Measurements from ENCODE around the gene SCNN1G. TPM values are rescaled to one million over a fixed set of nuclear protein-coding genes. Genes with fewer than 3 reads are reported as not detected.

The SCNN1G gene
- polyA plus RNA-seq, 2 of the 4 experiments (the other 2 are of a cell fraction) = 0.03 to 0.05 TPM

DNA sequence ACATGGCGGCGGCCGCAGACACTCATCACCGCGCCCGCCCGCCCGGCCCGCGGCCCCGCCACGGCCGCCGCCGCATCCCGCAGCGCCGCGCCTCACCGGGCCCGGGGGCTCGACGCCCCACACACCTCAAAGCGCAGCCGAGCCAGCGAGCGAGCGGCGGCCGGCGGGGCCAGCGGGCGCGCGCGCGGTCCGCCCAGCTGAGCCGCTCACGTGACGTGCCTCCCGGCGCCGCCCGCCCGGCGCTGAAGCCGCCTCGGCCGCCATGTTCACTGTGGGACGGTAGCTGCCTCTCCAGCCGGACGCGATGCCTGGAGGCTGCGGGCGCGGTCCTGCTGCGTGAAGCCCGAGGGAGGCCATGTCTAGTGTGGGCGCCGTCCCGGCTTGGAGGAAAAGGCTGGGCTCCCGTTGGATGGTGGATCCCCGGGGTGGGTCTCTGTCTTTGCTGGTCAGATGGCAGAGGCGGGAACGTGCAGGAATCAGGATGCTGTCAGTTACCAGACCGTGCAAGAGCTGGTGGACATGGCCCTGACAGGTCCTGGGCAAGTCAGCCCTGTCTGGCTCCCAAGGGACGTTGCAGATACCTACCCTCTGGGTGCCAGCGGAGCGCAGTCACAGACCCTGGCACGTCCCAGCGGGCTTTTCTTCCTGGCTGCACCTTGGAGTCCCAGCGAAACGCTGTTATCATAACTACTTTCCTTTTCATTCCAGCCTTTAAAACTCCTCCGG lies 33.1 kb upstream of the SCNN1G start, which contains the start of gene USP31:
Gene USP31 (minus strand): TSS at position 186 of the 726 bp plus-strand sequence. CDS start 182 bp downstream, at position 4.
- Histone ChIP-seq H3K4me3 (peak within 1 kb of the TSS; percentile 64), H3K4me1 (peaks cover 39% of the 10 kb centered on the region), H3K4me2 (peak within 1 kb of the TSS; percentile 83), H3K9me3 (no peaks in the 10 kb centered on the region), H3K27ac (peak within 1 kb of the TSS; percentile 95 to 97)
- no peak for FAIRE-seq
- DNase-seq (ENCODE audit: low read depth in 1 of 2, low spot score in 1 of 2) = peak; percentile 82 to 97
- peak; percentile 95 to 100 for ATAC-seq
- ChIA-PET CTCF (interaction anchor here (0.8 to 3.1 kb wide), 5 partner anchors 35 to 285 kb away, joined by 3 to 11 read pairs (median 3); no protein-coding TSS in a partner anchor), POLR2A (interaction anchor here (0.8 to 1.4 kb wide), 2 partner anchors 78 to 409 kb away, joined by 3 to 7 read pairs; no protein-coding TSS in a partner anchor)
- WGBS (ENCODE audit: missing lambda C conversion rate) = 2% methylated on average over 13 of the region's 75 CpGs
- TF ChIP-seq JUN (IDR thresholded peaks at IDR 0.05) (peak; percentile 63 to 81; a peak in 3 of 5 replicates), MAZ (IDR thresholded peaks at IDR 0.05; ENCODE audit: borderline replicate concordance, low read depth, low read length) (no peak), HOXB13 (CRISPR knock-in tag; IDR thresholded peaks at IDR 0.05; ENCODE audit: low read depth) (peak; percentile 79; the same call in 1 of the 2 replicates), MYC (IDR thresholded peaks at IDR 0.05; ENCODE audit: borderline replicate concordance, low read length) (no peak), ESRRA (IDR thresholded peaks at IDR 0.05; ENCODE audit: borderline replicate concordance, low read length) (no peak), KDM5A (IDR thresholded peaks at IDR 0.05) (no peak), CBX2 (IDR thresholded peaks at IDR 0.05; ENCODE audit: borderline replicate concordance, low read depth) (no peak), EP300 (IDR thresholded peaks at IDR 0.05) (no peak), MAFK (IDR thresholded peaks at IDR 0.05; ENCODE audit: partially characterized antibody) (no peak), ZC3H11A (IDR thresholded peaks at IDR 0.05) (no peak), TP53 (CRISPR knock-in tag; IDR thresholded peaks at IDR 0.05) (no peak), POLR2A (IDR thresholded peaks at IDR 0.05; ENCODE audit: low read length) (peak; percentile 56; the same call in 1 of the 2 replicates), HOXB5 (CRISPR knock-in tag; IDR thresholded peaks at IDR 0.05) (peak; percentile 91; the same call in 1 of the 2 replicates), ZFP36 (IDR thresholded peaks at IDR 0.05; ENCODE audit: borderline replicate concordance, partially characterized antibody) (peak; percentile 84), PHF8 (IDR thresholded peaks at IDR 0.05; ENCODE audit: borderline replicate concordance, low read depth) (no peak), NFE2L2 (conservative IDR thresholded peaks at IDR 0.05; ENCODE audit: low read length) (no peak), SMC3 (IDR thresholded peaks at IDR 0.05) (no peak), RCOR1 (IDR thresholded peaks at IDR 0.05; ENCODE audit: low read depth, low read length) (no peak), EHF (CRISPR knock-in tag; IDR thresholded peaks at IDR 0.05) (0 out of 2 replicates have a peak, but pooled peaks have one; percentile 58), BHLHE40 (IDR thresholded peaks at IDR 0.05; ENCODE audit: low read depth, low read length) (no peak; the same call in 1 of the 2 replicates), FOSB (CRISPR knock-in tag; IDR thresholded peaks at IDR 0.05) (no peak)
- TF ChIP-seq, protein P1, sequence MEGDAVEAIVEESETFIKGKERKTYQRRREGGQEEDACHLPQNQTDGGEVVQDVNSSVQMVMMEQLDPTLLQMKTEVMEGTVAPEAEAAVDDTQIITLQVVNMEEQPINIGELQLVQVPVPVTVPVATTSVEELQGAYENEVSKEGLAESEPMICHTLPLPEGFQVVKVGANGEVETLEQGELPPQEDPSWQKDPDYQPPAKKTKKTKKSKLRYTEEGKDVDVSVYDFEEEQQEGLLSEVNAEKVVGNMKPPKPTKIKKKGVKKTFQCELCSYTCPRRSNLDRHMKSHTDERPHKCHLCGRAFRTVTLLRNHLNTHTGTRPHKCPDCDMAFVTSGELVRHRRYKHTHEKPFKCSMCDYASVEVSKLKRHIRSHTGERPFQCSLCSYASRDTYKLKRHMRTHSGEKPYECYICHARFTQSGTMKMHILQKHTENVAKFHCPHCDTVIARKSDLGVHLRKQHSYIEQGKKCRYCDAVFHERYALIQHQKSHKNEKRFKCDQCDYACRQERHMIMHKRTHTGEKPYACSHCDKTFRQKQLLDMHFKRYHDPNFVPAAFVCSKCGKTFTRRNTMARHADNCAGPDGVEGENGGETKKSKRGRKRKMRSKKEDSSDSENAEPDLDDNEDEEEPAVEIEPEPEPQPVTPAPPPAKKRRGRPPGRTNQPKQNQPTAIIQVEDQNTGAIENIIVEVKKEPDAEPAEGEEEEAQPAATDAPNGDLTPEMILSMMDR (IDR thresholded peaks at IDR 0.05) = no peak
- TF ChIP-seq, protein P2, sequence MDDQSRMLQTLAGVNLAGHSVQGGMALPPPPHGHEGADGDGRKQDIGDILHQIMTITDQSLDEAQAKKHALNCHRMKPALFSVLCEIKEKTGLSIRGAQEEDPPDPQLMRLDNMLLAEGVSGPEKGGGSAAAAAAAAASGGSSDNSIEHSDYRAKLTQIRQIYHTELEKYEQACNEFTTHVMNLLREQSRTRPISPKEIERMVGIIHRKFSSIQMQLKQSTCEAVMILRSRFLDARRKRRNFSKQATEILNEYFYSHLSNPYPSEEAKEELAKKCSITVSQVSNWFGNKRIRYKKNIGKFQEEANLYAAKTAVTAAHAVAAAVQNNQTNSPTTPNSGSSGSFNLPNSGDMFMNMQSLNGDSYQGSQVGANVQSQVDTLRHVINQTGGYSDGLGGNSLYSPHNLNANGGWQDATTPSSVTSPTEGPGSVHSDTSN (IDR thresholded peaks at IDR 0.05) = 0 out of 2 replicates have a peak, but pooled peaks have one; percentile 58
- TF ChIP-seq, protein P3, sequence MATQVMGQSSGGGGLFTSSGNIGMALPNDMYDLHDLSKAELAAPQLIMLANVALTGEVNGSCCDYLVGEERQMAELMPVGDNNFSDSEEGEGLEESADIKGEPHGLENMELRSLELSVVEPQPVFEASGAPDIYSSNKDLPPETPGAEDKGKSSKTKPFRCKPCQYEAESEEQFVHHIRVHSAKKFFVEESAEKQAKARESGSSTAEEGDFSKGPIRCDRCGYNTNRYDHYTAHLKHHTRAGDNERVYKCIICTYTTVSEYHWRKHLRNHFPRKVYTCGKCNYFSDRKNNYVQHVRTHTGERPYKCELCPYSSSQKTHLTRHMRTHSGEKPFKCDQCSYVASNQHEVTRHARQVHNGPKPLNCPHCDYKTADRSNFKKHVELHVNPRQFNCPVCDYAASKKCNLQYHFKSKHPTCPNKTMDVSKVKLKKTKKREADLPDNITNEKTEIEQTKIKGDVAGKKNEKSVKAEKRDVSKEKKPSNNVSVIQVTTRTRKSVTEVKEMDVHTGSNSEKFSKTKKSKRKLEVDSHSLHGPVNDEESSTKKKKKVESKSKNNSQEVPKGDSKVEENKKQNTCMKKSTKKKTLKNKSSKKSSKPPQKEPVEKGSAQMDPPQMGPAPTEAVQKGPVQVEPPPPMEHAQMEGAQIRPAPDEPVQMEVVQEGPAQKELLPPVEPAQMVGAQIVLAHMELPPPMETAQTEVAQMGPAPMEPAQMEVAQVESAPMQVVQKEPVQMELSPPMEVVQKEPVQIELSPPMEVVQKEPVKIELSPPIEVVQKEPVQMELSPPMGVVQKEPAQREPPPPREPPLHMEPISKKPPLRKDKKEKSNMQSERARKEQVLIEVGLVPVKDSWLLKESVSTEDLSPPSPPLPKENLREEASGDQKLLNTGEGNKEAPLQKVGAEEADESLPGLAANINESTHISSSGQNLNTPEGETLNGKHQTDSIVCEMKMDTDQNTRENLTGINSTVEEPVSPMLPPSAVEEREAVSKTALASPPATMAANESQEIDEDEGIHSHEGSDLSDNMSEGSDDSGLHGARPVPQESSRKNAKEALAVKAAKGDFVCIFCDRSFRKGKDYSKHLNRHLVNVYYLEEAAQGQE (IDR thresholded peaks at IDR 0.05) = no peak
- TF ChIP-seq, protein P4, sequence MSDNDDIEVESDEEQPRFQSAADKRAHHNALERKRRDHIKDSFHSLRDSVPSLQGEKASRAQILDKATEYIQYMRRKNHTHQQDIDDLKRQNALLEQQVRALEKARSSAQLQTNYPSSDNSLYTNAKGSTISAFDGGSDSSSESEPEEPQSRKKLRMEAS (IDR thresholded peaks at IDR 0.05) = peak; percentile 66
- TF ChIP-seq, protein P5, sequence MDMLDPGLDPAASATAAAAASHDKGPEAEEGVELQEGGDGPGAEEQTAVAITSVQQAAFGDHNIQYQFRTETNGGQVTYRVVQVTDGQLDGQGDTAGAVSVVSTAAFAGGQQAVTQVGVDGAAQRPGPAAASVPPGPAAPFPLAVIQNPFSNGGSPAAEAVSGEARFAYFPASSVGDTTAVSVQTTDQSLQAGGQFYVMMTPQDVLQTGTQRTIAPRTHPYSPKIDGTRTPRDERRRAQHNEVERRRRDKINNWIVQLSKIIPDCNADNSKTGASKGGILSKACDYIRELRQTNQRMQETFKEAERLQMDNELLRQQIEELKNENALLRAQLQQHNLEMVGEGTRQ (IDR thresholded peaks at IDR 0.05) = peak; percentile 84
- TF ChIP-seq, protein P6, sequence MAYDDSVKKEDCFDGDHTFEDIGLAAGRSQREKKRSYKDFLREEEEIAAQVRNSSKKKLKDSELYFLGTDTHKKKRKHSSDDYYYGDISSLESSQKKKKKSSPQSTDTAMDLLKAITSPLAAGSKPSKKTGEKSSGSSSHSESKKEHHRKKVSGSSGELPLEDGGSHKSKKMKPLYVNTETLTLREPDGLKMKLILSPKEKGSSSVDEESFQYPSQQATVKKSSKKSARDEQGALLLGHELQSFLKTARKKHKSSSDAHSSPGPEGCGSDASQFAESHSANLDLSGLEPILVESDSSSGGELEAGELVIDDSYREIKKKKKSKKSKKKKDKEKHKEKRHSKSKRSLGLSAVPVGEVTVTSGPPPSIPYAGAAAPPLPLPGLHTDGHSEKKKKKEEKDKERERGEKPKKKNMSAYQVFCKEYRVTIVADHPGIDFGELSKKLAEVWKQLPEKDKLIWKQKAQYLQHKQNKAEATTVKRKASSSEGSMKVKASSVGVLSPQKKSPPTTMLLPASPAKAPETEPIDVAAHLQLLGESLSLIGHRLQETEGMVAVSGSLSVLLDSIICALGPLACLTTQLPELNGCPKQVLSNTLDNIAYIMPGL (CRISPR knock-in tag; IDR thresholded peaks at IDR 0.05; ENCODE audit: borderline replicate concordance) = no peak
